NCI-H128 (cell line): ENCODE measurements around the gene SLC12A4.
A peak's percentile ranks its signal among the peaks of the same experiment; 100 is the strongest.

Experiments
- DNase-seq: peaks from one replicate; lab custom pipeline; 2025; ENCODE audit not compliant: unreplicated experiment; lab: John Stamatoyannopoulos, UW

The SLC12A4 gene

DNA sequence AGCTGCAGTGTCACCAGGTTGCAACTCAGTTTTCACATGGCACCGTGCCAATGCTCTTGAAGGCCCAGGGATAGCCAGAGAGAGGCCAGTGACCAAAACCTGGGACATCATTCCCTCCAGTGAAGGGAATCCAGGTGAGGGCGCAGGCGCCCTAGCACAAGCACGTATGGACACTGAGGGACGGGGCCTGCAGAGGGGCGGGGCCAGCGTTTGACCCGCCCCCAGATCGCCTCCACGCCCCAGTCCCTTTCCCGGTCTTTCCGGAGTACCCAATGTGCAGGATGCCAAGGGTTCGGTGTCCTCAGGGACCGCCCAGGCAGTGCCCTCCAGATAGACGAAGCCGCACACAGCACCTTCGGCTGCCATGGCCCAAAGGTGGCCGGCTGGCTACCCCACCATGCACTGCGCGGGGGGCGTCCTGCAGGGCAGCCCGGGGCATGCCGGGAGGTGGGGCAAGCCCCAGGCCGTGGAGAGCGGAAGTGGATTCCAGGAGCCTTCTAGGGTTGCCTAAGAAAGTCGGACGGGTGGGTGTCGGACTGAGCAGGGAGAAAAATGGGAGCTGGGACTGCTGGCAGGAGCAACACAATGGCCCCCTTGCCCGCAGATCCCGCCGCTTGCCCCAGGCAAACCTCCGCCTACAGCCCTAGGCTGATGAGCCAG, 4.6 kb downstream of the SLC12A4 start:
- no peak for DNase-seq

DNA sequence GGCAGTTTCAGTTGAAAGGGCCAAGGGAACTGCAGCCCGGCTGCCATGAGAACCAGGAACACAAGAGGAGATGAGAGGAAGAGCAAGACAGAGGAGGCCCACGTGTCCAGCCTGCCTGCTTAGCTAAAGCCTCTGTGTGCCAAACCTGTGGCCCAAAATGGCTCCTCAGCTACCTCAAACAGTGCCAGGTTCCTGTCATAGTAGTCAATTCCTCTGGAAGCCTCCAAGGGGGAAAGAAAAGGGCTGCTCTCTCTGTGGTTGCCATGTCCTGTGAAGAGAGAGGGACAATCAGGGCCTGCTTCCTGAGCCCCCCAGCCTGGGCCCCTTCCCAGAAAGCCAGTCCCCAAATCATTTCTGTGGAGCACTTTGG, 5.2 kb downstream of the SLC12A4 start:
- no peak for DNase-seq

DNA sequence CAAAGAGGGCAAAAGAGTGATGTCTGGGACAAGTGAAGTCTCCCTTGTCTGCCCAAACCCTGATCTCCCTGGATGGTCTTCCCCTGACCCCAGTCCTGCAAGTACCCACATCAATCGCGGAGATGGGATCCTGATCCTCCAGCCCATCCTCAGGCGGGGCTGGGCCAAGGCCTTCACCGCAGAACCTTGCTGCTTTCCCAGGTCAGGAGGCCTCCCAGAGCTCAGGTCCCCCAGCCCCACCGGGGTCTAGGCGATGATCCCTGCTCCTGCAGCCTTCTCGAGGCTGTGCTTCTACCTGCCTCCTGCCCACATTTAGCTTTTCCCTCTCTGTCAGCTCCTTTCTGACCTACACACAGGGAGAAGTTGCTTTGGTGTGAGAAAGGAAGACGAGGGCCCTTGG, 6.3 kb downstream of the SLC12A4 start:
- no peak for DNase-seq

DNA sequence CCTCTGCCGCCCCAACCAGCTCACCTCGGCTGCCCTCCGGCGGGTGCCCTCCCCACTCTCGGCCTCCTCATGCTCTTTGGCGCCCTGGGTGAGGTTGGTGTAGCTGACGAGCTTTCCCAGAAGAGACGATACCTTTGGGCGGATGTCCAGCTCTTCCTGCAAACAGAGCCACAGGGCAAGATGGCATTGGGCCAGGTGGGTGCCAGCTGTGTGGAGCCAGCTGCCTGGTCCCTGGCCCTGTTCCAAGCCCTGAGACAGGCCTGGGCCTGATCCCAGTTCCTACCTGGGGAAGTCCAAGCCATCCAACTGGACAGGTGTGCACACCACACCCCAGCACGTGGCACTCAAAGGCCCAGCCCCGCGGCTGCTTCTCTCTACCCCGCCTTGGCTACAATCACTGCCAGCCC, 6.9 kb downstream of the SLC12A4 start:
- DNase-seq, result peak; percentile 69

DNA sequence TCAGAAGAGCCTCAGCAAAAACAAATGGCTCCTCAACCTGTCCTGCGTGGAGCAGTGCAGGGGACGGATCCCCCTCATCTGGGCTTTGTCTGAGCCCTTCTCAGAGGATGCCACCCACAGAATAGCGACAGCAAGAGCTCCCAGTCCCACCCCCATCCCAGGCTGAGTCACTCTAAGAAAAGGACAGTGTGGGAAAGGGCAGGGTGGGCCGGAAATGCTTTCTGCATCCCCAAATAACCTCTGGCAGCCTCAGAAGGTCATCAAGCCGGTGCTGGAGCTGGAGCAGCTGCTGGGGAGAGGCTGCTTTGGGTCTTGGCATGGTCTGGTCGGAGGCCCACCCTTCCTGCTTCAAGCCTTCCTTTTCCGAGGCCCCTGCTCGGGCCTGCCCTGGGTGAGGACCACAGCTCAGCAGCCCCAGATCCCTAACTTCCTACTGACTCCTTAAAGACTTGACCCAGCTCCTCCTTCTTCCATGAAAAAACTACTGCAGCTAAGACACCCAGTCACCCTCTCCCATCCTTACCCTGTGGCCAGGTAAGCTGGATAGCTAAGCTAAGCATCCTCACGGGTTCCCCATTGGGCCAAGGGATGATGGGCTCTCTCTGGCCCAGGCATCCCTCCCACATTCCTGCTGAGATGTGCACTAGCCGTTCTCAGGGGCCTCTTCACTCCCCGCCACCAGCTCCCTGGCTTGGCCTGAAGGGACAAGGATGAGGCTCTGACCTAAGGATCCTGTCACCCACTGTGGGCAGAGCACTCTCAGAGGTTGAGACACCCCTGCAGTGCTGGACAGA, 8.7 kb downstream of the SLC12A4 start:
- DNase-seq, result no peak

DNA sequence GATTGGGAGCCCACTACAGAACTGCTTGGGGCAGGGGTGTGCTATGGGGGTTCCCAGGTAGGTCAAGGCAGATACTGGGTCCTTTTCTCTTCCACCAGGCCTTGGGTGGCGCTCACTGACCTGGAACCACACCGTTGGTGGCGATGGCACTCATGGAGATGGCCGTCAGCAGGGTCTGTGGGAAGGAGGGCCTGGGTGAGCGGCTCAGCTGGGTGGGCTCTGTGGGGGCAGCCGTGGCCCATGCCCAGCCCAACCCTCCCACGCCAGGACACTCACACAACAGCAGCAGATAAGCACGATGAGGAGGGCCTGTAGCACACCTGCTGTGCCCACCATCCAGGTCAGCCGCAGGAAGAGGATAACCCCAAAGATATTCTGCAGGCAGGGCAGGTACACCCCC, 10.8 kb downstream of the SLC12A4 start:
- no peak for DNase-seq

DNA sequence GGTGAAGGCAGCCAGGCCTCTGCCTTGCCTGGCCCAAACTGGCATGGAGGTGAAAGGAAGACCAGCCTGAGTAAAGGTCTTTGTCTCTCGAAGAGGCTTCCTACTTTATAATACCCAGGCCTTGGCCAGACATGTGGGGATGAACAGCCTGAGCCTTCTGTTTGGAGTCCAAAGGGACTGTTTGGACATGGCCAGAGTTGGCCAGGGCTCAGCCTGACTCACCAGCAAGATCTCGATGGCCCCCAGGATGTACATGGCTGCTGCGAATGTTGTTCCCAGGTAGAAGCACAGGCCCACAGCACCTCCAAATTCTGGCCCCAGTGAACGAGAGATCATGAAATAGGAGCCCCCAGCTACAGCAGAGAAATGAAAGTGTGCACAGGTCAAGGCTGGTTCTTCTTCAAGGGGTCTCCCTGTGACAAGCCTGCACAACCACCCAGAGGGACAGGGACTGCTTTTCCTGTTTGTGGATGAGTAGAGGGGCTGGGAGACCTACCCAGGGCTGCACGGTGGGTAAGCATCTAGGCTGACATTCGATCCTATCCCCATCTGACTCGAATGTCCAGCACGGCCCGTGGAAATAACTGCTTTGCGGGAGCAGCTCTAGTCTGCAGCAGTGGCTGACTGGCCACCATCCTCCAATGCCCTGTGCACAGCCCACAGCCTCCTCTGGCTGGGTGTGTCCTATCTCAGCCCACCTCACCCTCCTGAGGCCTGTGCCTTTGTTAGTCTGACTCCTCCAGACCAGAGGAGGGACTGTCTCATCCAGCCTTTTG, 13.8 kb downstream of the SLC12A4 start:
- no peak for DNase-seq

DNA sequence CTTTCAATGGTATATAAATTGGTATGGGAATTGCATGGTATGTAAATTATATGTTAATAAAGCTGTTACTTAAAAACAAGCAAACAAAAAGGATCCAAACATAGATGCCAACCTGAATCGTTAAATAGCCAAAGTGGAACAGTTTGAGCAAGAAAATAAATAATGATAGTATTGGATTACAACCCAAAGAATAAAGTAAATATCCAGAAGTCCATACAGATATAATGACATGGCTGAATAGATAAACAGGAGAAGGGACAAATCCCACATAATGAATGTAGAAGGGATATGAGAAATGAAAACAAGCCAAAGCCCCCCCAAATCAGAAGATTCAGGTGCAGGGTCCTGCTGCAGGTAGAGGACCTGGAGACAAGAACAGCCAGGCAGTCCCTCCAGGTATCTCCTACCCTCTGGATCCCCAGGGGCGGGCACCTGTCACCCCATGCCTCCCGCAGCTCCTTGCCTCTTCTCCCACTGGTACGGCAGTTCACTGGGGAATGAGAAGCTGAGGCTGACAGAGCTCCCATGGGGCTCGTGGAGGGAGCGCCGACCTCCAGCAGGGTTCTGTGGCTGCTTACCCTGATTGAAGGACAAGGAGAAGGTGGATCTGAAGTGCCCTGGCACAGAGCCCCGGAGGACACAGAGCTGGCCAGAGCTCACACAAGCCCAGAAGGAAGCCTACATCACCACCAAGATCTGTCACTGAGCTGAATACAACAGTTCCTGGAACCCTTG, 14.6 kb downstream of the SLC12A4 start:
- DNase-seq, result no peak

DNA sequence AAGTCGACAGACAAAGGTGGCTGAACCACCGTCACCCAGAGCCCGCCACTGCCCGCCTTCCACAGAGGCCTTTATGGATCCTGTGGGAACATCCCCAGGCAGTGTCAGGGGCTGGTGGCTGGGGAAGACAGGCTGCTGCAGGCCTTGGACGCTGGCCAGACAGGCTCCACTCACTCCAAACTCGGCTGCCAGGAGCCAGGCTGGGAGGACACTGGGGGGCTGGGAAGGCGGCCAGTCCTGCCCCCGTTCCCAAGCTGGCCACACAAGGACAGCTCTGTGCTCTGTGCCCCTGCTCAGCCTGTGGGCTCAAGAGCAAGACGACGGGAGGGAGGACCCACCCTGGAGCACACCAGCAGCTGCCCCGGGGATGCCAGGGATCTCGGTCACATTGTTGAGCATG, 17.0 kb downstream of the SLC12A4 start:
- DNase-seq, result no peak

DNA sequence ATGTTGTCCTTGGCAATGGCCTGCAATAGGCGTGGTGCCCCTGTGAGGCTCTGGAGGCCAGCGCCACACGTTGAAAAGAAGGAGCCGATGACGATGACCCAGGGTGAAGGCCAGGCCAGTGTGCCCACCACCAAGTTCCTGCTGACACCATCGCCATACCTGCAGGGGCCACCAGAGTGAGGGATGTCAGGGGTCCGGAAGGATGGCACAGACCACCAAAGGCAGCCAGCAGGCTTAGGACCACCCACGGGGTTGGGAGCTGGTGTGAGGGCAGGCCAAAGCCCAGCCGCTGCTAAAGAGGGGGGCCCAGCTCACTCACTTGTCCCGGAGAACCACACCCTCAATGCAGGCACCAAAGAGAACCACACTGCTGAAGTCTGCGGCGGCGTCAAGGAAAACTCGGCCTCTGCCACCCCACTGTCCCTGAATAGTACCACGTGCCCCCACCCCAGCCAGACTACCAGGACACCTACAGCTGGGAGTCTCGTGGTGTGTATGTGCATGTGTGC, 18.0 kb downstream of the SLC12A4 start:
- DNase-seq, result no peak

DNA sequence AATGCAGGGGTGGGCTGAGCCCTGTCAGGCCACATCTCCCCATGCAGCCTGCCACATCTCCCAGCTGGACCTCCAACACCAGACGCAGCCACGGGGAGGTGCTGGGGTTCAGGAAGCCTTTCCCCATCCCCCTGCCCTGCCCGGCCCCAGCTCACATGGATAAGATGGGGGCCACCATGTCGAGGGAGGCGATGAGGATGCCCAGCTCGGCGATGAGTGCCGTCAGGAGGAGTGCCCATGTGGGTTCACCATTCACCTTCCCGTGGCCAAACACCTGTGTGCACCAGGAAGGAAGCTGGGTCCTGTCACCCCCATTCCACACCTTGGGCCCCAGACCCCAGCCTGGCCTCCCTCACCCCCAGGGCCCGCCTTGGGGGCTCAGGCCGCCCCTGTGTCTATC, 18.8 kb downstream of the SLC12A4 start:
- no peak for DNase-seq

DNA sequence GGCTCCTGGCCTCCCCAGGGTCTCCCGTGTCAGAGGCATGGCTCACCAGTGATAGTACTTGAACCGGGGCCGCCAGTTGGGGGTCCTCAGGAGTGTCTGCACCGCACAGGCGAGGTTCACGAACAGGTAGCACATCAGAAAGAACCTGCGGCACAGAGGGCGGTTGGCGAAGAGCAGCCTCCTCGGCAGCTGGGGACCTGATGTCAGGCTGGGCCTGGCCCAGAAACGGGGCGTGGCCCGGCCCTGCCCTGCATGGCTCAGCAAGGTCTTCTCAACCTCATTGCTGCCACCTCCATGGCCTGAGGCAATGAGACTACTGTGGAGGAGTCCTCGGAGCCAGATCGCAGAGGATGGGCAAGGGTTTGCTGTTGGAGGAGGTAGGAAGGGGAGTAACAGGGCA, 20.4 kb downstream of the SLC12A4 start:
- no peak for DNase-seq

DNA sequence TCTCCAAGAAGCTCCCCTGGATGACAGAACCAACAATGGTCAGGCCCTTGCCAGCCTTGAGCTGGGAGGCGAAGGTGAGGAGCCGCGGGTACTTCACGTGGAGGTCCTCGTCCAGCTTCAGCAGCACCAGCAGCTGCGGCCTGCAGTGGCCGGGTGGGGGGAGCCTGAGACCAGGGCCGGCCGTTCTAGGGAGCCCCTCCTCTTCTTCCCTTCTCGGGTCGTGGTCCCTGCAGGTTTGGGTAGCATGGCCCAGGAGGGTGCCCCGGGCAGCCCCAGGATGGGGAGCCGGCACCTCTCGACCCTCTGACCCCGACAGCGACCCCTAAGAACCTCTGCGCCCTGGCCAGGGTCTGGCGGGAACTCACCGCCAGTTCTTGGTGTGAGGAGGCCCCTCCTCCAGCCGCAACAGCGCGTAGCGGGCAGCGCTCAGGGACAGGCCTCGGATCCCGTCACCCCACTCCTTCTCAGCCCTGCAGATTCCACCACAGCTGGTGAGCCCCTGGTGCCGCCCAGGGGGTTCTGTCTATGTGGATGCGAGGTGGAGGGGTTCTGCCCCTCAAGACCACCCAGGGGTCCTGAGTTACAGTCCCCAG, 21.4 kb downstream of the SLC12A4 start:
- DNase-seq, result no peak

DNA sequence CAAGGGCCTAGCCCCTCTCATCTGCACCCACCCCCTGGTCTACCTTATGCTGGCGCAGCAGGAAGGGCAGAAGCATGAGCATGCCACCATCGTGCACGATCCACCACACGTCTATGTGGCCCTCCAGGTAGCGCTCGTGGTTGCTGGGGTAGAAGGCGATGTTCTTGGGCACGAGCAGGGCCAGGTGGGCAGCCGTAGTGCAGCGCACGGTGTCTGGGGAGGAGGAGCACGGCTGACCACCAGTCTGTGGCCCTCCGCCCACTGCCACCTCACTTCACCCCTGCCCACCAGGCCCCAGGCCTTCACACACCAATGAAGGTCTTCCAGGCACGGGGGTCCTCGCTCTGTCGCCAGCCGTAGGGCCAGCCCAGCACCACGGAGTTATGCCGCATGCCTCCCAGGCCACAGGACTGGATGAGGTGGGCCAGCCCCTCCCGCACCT, 22.3 kb downstream of the SLC12A4 start:
- no peak for DNase-seq

DNA sequence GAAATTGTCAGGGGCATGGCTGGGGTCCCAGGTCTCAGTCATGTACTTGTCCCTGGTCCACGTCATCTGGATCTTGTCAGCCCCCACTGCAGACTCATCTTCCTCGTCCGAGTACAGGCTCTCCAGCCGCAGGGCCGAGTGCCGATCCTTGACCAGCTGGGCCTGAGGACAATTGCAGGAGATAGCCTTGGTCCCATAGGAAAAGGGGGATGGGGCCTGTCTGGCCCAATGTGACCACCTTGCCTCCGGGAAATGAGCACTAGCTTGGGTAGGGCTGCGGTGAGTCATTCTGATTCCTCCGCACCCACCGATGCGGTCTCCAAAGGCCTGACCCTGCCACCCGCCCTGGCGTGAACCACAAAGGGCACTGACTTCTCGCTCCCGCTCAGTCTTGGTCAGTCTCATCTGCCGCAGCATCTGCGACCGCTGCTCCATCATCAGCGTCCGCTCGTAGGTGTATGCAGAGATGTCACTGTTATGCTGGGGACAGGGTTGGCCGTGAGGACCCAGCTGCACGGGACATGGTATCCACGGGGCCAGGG, 23.0 kb downstream of the SLC12A4 start:
- DNase-seq, result no peak

DNA sequence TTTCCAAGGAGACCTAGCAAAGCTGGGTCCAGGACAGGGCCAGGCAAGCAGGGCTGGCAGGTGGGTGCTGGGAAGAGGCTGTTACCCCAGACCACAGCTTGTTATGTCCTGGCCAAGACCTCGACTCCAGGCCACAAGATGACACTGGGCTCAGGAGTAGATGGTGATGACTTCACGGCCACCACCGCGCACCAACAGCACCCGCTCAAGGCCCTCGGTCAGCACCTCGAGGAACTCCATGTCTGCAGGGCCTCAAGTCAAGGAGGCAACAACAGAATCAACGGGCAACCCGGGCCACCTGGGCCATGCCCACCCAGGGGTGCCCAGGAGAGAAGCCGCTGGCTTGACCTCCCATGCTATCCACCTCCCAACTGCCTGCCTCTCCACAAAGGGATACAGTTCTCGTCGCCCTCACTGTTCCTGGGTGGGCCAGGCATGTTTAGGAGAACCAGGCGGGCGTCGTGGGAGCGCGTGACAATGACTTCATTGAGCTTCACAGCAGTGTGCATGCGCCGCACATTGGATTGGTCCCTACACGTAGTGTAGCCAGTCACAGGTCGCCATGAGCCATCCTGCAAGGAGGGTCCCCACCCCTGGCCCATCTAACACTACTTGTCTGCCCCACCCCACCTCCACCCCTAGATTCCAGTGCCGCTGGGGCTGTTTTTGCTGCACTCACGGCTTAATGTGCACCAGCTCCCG, 23.6 kb downstream of the SLC12A4 start:
- DNase-seq, result no peak

DNA sequence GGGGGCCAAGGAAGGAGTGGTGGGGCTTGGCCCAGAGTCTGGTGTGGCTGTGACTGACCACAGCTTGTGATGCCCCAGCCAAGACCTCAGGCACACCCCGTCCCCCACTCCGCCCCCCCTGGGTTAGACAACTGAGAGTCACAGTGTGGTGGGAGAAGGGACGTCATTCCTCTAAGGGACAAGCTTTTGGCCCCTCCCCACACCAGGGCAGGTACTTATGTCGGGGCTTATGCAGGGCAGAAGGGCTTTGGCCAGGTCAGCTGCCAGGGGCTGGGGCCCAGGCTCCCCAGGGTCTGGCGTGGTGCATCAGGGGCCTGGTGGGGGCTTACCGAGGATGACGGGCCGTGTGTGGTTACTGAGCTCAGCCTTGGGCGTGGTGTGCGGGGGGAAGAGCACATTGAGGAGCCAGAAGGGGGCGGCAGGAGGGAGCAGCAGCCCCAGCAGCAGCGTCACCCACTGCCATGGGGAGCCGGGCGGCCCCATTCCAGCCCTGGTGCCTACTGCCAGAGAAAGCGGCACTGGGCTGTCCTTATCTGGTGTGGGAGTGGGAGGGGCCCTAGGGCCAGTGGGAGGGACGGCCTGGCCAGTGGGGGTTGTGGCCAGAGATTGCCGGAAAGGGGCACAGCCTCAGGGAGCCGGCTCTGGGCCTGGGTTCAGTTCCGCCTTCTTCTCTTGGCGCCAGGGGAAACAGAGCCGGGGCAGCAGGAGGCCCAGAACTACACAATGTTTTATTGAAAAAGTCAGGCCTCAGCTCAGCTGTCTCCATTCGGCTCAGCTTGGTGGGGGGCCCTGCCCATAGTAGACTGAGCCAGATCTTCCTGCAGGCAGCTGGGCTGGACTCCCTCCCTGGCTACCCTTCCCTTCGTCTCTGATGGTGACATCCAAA, 24.6 kb downstream of the SLC12A4 start, which contains the start of gene LCAT:
LCAT (minus strand) TSS at position 502 of the 886 bp plus-strand sequence; CDS start at position 483, 19 bp downstream.
- DNase-seq, result no peak

DNA sequence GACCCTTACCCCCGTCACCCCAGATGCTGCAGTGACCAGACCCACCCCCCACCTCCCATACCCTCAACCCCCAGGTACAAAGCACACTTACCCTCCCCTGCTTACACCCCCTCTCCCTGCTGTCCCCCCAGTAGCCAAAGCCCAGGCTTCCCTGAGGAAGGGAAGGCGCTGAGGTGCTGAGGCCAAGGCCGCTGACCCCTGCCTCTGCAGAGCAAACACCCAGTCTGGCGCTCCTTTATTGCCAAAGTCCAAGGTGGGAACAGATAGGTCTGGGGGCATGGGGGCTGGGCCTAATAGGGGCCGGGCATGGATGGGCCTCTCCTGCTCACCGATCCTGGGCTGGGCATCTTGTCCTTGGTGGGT, 25.2 kb downstream of the SLC12A4 start:
- DNase-seq, result no peak
